GM18511 (cell line): ENCODE data around the gene CAMTA1.
"Not testable (repeated sequence)": the region's sequence is repeated elsewhere in the genome, so short reads cannot be mapped to it uniquely, and the experiment has no call there.

Experiments used
- ATAC-seq: cut with Tn5 transposase; IDR thresholded peaks from one replicate; pipeline ENCODE4 v1.9.1; 2021; ENCODE audit warnings: mild to moderate bottlenecking, moderate library complexity; ENCODE audit not compliant: unreplicated experiment

The CAMTA1 gene

GRCh38 chr1:7322912-7323311, 537.7 kb downstream of the CAMTA1 start:
- ATAC-seq, result no peak

DNA sequence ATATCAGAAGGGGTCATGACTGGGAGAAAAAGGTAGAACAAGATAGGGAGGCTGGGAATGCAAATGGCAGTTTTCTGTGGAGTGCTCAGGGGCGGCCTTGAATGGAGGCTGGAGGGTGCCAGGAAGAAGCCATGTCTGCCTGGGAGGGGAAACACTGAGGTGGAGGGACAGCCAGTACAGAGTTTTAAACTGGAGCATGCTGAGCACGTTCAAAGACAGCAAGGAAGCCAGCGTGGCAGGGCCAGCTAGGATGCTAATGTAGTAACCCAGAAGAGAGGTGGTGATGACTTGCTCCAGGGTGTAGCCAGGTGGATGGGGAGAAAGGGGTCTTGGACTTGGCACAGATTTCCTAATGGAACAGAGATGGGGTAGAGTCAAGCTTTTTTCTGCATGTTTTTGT, 540.0 kb downstream of the CAMTA1 start:
- no peak for ATAC-seq

DNA sequence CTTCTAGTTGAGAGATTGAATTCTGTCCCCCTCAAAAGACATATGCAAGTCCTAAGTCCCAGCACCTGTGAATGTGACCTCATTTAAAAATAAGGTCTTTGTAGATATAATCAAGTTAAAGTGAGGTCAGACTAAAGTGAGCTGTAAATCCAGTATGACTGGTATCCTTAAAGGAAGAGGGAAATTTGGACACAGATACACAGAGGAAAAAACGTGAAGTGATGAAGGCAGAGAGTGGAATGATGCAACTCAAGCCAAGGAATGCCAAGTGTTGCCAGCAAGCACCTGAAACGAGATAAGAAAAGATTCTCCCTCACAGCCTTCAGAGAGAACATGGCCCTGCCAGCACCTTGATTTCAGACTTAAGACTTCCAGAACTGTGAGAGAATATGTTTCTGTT, 541.1 kb downstream of the CAMTA1 start:
- no peak for ATAC-seq

DNA sequence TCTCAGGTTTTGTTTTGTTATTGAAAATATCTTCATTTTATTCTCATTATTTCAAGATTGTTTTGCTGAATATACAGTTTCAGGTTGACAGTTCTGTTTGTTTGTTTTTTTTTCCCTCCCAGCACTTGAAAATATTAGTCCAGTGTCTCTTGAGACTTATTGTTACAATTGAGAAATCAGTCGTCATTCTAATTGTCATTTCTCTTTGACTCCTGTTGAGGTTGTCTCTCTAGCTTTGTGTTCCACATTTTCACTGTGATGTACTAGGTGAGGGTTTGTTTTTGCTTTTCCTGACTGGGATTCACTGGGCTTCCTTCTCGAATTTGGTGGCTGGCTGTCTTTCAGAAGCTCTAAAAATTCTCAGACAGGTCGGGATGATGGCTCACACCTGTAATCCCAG, 542.6 kb downstream of the CAMTA1 start:
- ATAC-seq, result no peak

DNA sequence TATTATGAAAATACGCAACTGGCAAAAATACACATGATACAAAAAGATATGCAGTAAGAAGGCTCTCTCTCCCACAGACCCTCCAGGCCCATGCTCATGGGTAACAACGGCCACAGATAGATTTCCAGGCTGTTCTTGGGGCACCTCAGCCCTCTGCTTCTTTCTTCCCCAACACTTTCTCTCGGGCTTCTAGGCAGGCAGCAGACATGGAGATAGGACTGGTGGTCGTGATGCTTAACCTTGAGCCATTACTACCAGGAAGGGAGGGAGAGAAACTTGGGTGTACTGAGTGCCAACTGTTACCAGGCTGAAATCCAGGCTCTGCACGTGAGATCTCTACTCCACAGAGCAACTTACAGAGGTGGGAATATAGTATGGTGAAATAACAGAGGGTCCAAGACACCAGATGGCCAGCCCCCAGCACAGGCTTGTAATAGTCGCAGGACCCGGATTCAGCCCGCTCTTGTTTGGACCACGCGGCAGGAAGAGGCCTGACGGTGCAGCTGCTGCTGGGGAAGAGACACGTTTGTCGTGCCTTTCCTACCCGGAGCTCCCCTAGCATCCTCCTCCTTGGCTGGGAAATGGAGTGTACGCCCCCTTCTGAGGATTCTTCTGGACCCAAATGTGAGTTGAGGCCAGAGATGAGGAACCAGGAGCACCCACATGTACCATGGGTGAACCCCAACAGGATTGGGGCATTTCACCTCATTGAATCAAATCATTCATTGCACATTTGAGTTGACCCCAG, 544.8 kb downstream of the CAMTA1 start:
- no peak for ATAC-seq

- ATAC-seq, result not testable (repeated sequence)
These were observed 545.5 kb downstream of the CAMTA1 start for GRCh38 chr1:7330726-7331125.

DNA sequence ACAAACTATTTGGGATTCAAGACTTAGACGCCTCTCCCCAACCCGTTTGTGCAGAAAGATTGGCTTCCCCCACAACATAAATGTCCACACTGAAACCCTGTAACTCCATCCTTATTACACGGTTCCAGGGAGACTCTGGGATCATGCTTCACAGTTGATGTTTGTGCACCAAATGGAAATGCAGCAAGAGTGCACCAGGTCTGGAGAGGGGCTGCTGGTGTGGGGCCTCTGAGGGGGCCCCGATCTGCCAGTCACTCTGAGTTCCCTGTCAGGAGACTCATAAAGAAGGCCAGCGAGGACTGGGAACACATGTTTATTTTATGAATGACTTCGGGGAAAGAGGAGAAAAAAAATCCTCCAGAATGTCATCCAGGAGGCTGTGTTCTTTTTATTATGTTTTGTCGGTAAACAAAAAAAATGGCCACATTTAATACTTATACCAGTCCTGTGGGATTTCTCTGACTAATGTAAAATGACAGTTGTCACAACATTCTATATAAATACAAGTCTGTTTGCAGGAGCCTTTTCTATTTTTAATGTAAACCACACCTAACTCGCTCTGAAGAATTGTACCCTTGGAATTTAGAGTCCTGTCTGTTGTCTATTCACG, 546.8 kb downstream of the CAMTA1 start:
- ATAC-seq, result no peak

DNA sequence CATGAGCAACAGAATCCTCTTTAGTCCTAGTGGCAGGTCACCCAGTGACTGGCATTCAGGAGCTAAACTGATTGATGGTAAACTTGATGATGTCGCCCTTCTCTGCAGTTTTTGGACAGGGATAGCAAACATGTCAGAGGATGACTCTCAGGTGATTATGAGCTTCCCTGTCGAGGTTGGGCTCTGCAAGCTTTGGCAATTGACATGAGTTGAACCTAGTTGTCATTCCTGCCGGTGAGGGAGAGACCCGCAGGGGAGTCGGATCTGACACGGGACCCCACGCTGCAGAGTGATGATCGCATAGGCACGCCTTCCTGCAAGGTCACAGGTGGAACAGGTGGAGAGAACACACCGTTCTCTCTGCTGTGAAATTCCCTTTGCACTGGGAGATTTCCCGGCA, 547.8 kb downstream of the CAMTA1 start:
- no peak for ATAC-seq

- no peak for ATAC-seq
These were observed 548.4 kb downstream of the CAMTA1 start for GRCh38 chr1:7333620-7334019.

DNA sequence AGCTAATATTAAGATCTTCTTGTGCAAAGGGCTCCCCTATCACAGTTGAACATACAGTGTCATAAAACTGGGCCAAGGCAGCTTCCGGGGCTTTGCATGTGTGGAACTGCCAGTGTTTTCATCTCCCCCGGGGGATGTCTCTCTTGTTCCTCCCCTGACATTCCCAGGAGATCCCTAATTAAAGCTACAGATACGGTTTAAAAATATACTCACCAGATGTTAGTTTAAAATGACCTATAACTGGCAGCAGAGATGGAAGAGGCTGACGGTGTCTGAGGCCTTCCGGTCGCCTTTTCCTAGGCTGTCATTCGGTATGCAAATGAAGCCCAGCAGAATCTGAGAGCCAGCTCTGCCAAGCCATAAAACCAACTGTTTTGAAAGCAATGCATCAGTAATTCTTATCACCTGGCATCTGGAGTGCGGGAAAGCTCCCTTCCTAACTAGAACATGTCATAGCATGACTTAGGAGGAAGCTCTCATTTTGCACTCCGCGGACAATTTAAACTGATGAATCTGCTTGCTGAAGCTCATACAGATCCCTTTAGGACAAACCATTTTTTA, 549.3 kb downstream of the CAMTA1 start:
- no peak for ATAC-seq

- no peak for ATAC-seq
These were observed 550.1 kb downstream of the CAMTA1 start for GRCh38 chr1:7335224-7335879.

DNA sequence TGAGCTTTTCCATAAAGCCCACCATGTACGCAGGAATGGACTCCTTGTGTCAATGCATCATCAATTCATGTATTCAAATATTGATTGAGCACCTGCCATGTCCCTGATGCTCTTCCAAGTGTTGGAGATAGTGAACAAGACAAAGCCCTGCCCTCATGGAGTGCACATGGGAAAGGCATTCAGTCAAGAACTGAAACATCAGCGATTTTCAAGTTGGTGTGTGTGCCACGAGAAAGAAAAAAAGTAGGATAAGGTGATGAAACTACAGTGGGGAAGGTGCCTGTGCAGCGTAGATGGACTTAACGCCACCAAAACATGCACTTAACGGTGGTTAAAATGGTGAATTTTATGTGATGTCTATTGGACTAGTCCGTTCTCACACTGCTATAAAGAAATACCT, 553.2 kb downstream of the CAMTA1 start:
- no peak for ATAC-seq

DNA sequence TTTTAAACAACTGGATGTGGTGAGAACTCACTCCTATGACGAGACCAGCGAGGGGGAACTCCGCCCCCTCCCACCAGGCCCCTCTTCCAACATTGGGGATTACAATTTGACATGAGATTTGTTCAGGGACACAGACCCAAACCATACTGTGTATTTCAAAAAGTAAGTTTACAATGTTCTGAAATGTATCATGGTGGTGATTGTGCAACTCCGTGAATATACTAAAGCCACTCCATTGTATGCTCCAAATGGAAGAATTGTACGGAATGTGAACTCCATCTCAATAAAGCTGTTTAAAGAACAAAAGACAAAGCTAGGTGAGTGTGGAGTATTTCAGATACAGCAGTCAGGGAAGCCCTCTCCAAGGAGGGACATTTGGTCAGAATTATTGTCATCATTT, 553.8 kb downstream of the CAMTA1 start:
- no peak for ATAC-seq

DNA sequence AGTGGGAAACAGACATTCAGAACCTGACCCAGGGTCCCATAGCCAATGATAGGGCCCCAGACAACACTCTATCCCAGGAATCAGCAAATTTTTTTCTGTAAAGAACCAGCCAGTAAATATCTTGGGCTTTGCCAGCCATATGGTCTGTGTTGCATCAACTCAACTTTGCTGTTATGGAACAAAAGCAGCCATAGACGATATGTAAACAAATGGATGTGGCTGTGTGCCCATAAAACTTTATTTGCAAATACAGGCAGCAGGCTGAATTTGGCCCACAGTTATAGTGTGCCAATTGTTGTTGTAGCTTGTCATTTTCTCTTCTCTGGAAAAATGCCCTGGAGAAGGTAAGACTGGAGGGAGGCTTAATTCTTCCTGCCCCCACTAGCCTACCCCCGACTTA, 554.7 kb downstream of the CAMTA1 start:
- no peak for ATAC-seq

GRCh38 chr1:7341145-7341905, 556.1 kb downstream of the CAMTA1 start:
- ATAC-seq, result no peak

DNA sequence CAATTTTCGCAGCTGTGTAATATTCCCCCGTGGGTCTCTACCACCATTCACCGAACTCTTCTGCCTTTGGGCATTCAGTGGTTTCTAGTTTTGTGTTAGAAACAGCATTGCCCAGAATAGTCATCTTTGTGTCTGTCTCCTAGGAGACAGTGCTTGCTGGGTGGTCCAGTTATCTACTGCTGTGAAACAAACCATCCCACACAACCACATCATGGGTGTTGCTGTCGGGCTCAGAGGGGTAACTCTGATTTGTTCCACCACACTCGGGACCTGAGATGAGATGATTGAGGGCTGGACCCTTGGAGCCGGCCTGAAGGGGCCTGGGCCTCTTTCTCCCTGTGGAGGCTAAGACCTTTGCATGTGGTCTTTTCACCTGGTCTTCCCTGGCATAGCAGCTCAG, 558.6 kb downstream of the CAMTA1 start:
- no peak for ATAC-seq

DNA sequence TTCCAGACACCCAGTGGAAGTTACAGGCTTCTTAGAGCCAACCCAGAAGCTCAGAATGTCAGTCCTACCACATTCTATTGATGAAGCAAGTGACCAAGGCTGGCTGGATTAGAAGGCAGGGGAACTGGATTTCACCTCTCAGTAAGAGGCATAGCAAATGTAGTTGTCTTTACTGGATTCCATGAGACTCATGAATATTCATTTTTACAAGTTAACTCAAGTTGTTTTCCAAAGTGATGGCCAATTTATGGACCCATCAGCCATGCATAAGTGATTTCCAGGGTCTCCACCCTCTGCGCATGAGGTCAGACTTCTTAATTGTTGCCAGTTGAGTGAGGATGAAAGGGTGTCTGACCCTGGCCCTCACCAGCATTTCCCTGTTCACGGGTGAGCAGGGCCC, 559.0 kb downstream of the CAMTA1 start:
- ATAC-seq, result no peak

DNA sequence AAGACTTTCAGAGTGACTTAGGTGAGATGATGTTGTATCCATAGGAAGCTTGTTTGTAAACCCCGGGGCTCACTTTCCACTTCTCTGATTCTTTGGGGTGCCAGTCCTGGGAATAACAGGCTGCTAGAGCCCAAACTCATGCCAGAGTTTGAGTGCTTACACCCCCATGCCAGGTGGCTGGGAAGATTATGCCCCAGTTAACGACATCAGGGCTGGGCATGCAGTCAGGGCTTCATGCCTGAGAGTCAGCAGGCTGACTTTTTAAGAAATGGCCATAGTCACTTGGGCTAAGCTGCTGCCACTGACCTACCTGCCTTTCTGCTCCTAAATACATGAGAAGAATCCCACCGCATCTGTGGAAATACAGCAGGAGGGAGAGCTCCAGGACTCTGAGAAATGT, 560.3 kb downstream of the CAMTA1 start:
- ATAC-seq, result no peak

GRCh38 chr1:7346070-7346596, 560.9 kb downstream of the CAMTA1 start:
- ATAC-seq, result no peak

GRCh38 chr1:7346600-7347570, 561.6 kb downstream of the CAMTA1 start:
- no peak for ATAC-seq
